OCI-LY7 (cell line): Measurements from ENCODE around the gene CACTIN. TPM values are rescaled to one million over a fixed set of nuclear protein-coding genes. Genes with fewer than 3 reads are reported as not detected.

Source experiments
- BruUV-seq: library from RNA; stranded (reverse); fragments of 400-500 nt; replicated peaks from 2 replicates; lab custom pipeline; 2021; lab: Mats Ljungman, UMichigan
- CTCF ChIA-PET: fragments of 300-600 bp; sonication (Branson Sonifier 250); formaldehyde crosslinking; loops from one replicate; lab custom pipeline; 2022; ENCODE audit warnings: antibody characterized with exemption; ENCODE audit not compliant: unreplicated experiment; lab: Charles Lee
- POLR2A ChIA-PET: fragments of 300-600 bp; sonication (Branson Sonifier 250); formaldehyde crosslinking; loops from one replicate; lab custom pipeline; 2022; ENCODE audit warnings: antibody characterized with exemption; lab: Charles Lee
- DNase-seq: peaks from one replicate; pipeline ENCODE4 v3.0.0-alpha.2; 2015; ENCODE audit warnings: low spot score
- H2AFZ ChIP-seq: fragments of 200-600 bp; sonication (generic), shearing (Covaris generic); 2 replicates; pipeline ENCODE4 v1.6.1; 2014; ENCODE audit warnings: mild to moderate bottlenecking, antibody characterized with exemption, low read length, moderate library complexity
- H3K27ac ChIP-seq: fragments of 200-600 bp; sonication (generic); 2 replicates; pipeline ENCODE4 v1.5.1; 2014; ENCODE audit warnings: mixed run types, low read depth, mild to moderate bottlenecking, moderate library complexity, low read length, inconsistent platforms; ENCODE audit not compliant: poor library complexity, severe bottlenecking
- H3K36me3 ChIP-seq: fragments of 200-600 bp; sonication (generic); 2 replicates; pipeline ENCODE4 v1.6.1; 2014; ENCODE audit warnings: mild to moderate bottlenecking, antibody characterized with exemption, low read length, moderate library complexity, mixed read lengths; ENCODE audit not compliant: insufficient read depth
- H3K4me1 ChIP-seq: fragments of 200-600 bp; sonication (generic); 2 replicates; pipeline ENCODE4 v1.5.1; 2014; ENCODE audit warnings: mild to moderate bottlenecking, low read length; ENCODE audit not compliant: insufficient read depth, poor library complexity, severe bottlenecking
- H3K4me2 ChIP-seq: fragments of 200-600 bp; sonication (generic); 2 replicates; pipeline ENCODE4 v1.6.1; 2014; ENCODE audit warnings: mild to moderate bottlenecking, low read length
- H3K4me3 ChIP-seq: fragments of 200-600 bp; sonication (generic); 2 replicates; pipeline ENCODE4 v1.5.1; 2014; ENCODE audit warnings: mild to moderate bottlenecking, low read depth, low read length; ENCODE audit not compliant: poor library complexity, severe bottlenecking
- H3K79me2 ChIP-seq: fragments of 200-600 bp; sonication (generic); 2 replicates; pipeline ENCODE4 v1.6.1; 2016; ENCODE audit warnings: low read depth, mild to moderate bottlenecking, low read length, moderate library complexity, mixed read lengths; ENCODE audit not compliant: insufficient read depth
- H3K9me2 ChIP-seq: fragments of 200-600 bp; sonication (generic); 2 replicates; pipeline ENCODE4 v1.6.1; 2016; ENCODE audit warnings: mild to moderate bottlenecking, low read length, mixed read lengths; ENCODE audit not compliant: insufficient read depth
- H3K9me3 ChIP-seq: fragments of 200-600 bp; sonication (generic); 2 replicates; pipeline ENCODE4 v1.6.1; 2014; ENCODE audit warnings: mild to moderate bottlenecking, mixed run types, low read length, mixed read lengths
- H4K20me1 ChIP-seq: fragments of 200-600 bp; sonication (generic); 2 replicates; pipeline ENCODE4 v1.6.1; 2014; ENCODE audit warnings: mild to moderate bottlenecking, antibody characterized with exemption, low read length, moderate library complexity, mixed read lengths; ENCODE audit not compliant: insufficient read depth
- EZH2phosphoT487 ChIP-seq: fragments of 200-600 bp; sonication (generic); IDR thresholded peaks from 2 replicates; pipeline ENCODE4 v1.6.1; 2018; ENCODE audit warnings: low read depth, borderline replicate concordance, mild to moderate bottlenecking, mixed run types, antibody characterized with exemption, low read length, moderate library complexity, mixed read lengths
- intact Hi-C: fragments of 100-400 bp; cut with micrococcal nuclease; formaldehyde crosslinking; loops from one replicate; pipeline ENCODE4 v1.10.0; 2022; ENCODE audit not compliant: unreplicated experiment
- total RNA-seq, 2 experiments: library from RNA; depleted of rRNA in 1 of 2; stranded (reverse); fragments of >200 nt in 1 of 2; shearing (Covaris generic) in 1 of 2; gene quantifications; 2 replicates each; pipeline ENCODE4 v1.2.3, GENCODE V29; 2014 to 2022
- TF ChIP-seq, protein P1 (sequence below): fragments of 200-600 bp; sonication (generic); conservative IDR thresholded peaks from 2 replicates; pipeline ENCODE4 v1.5.1; 2014; ENCODE audit warnings: mild to moderate bottlenecking, antibody characterized with exemption, low read length, moderate library complexity, mixed read lengths

CACTIN gene
- total RNA-seq, 2 experiments from 2014 or later = 34.2 to 35.9 TPM

DNA sequence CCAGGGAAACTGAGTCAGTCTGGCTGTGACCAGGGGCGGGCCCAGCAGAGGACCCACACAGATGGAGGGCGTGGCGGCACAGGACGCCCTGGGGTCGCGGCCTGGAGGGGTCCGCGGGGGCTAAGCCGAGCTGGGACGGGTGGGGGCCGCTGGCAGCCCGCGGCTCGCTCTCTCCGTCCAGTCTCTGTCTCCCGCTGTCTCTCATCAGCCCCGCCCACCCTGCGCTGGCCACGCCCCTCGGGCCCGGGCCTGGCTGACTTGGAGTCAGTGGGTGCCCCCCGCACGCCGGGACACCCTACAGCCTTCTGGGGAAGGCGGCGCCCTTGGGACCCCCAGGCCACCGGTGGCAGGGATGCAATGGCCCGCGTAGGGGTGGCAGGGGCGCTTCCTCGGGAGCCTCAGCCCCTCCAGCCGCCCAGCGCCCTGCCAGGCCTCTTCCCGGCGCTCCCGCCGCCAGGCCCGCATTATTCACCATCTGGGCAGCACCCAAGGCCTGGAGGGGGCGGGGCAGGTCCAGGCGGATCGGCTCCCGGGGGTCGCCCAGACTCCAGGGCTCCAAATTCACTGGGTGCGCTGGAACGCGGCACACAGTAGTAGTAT, 19.8 kb downstream of the CACTIN start, which contains the start of gene TBXA2R:
TSS of gene TBXA2R (minus strand) at position 186 of the 600 bp plus-strand sequence. CDS start 6,241 bp downstream, outside the sequence.
- BruUV-seq = no TSS peak
- Histone ChIP-seq H3K4me2 (no peak within 1 kb of the TSS), H3K4me3 (no peak within 1 kb of the TSS), H4K20me1 (no peaks in the 10 kb centered on the region), H3K79me2 (no peaks in the 10 kb centered on the region), H2AFZ (peak within 1 kb of the TSS; percentile 42; the same call in 1 of the 2 replicates), H3K36me3 (peaks cover 23% of the 10 kb centered on the region), H3K9me2 (no peaks in the 10 kb centered on the region), H3K9me3 (no peaks in the 10 kb centered on the region), H3K27ac (no peak within 1 kb of the TSS), H3K4me1 (peaks cover 21% of the 10 kb centered on the region)
- DNase-seq = peak; percentile 27
- ChIA-PET POLR2A (no interaction called here), CTCF (no interaction called here)
- TF ChIP-seq EZH2phosphoT487 = no peak
- TF ChIP-seq, protein P1, sequence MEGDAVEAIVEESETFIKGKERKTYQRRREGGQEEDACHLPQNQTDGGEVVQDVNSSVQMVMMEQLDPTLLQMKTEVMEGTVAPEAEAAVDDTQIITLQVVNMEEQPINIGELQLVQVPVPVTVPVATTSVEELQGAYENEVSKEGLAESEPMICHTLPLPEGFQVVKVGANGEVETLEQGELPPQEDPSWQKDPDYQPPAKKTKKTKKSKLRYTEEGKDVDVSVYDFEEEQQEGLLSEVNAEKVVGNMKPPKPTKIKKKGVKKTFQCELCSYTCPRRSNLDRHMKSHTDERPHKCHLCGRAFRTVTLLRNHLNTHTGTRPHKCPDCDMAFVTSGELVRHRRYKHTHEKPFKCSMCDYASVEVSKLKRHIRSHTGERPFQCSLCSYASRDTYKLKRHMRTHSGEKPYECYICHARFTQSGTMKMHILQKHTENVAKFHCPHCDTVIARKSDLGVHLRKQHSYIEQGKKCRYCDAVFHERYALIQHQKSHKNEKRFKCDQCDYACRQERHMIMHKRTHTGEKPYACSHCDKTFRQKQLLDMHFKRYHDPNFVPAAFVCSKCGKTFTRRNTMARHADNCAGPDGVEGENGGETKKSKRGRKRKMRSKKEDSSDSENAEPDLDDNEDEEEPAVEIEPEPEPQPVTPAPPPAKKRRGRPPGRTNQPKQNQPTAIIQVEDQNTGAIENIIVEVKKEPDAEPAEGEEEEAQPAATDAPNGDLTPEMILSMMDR = no peak
- intact Hi-C loops = no loop called here

GRCh38 chr19:3606174-3606689, 20.4 kb downstream of the CACTIN start:
- H2AFZ ChIP-seq = no peak overlapping the region; the same call in 1 of the 2 replicates
- H3K9me3 ChIP-seq = no peaks in the 10 kb centered on the region
- H3K27ac ChIP-seq = no peak overlapping the region
- intact Hi-C loops = no loop called here
- H3K4me2 ChIP-seq = no peak overlapping the region
- H3K4me3 ChIP-seq = no peak overlapping the region
- ChIA-PET CTCF (no interaction called here), POLR2A (no interaction called here)
- no peaks in the 10 kb centered on the region for H3K79me2 ChIP-seq
- TF ChIP-seq, protein P1 = no peak
- no peak for TF ChIP-seq EZH2phosphoT487
- no TSS peak for BruUV-seq
- peaks cover 21% of the 10 kb centered on the region for H3K4me1 ChIP-seq
- DNase-seq = no peak
- peaks cover 17% of the 10 kb centered on the region for H3K36me3 ChIP-seq
- no peaks in the 10 kb centered on the region for H3K9me2 ChIP-seq
- H4K20me1 ChIP-seq = no peaks in the 10 kb centered on the region

GRCh38 chr19:3605770-3606169, 20.8 kb downstream of the CACTIN start:
- H3K4me2 ChIP-seq = no peak overlapping the region
- DNase-seq = no peak
- H2AFZ ChIP-seq = peak overlapping the region; percentile 42; the same call in 1 of the 2 replicates
- H3K27ac ChIP-seq = no peak overlapping the region
- peaks cover 13% of the 10 kb centered on the region for H3K36me3 ChIP-seq
- H3K9me2 ChIP-seq = no peaks in the 10 kb centered on the region
- H3K4me3 ChIP-seq = no peak overlapping the region
- BruUV-seq = no TSS peak
- TF ChIP-seq EZH2phosphoT487 = no peak
- TF ChIP-seq, protein P1 = no peak
- intact Hi-C loops = no loop called here
- H4K20me1 ChIP-seq = no peaks in the 10 kb centered on the region
- H3K4me1 ChIP-seq = peaks cover 21% of the 10 kb centered on the region
- ChIA-PET POLR2A (no interaction called here), CTCF (no interaction called here)
- H3K9me3 ChIP-seq = no peaks in the 10 kb centered on the region
- no peaks in the 10 kb centered on the region for H3K79me2 ChIP-seq
